HCT116 (cell line): ENCODE measurements around the gene DCTN3. TPM values are rescaled to one million over a fixed set of nuclear protein-coding genes. Genes with fewer than 3 reads are reported as not detected.

Source experiments
- ATAC-seq: fragments of 200-7000 bp; cut with Tn5 transposase; 2 replicates; pipeline ENCODE4 v1.9.1; 2020; ENCODE audit warnings: mild to moderate bottlenecking, moderate library complexity
- BruUV-seq: library from RNA; stranded (reverse); fragments of 400-500 nt; replicated peaks from 2 replicates; lab custom pipeline; 2021; lab: Mats Ljungman, UMichigan
- CTCF ChIA-PET: fragments of 300-600 bp; sonication (Branson Sonifier 250); formaldehyde crosslinking; loops from one replicate; lab custom pipeline; 2021; ENCODE audit warnings: antibody characterized with exemption; lab: Charles Lee
- POLR2A ChIA-PET: fragments of 300-600, 350-600 bp; sonication (Branson Sonifier 250); formaldehyde crosslinking; loops from one replicate; lab custom pipeline; 2021; ENCODE audit warnings: antibody characterized with exemption; lab: Charles Lee
- RAD21 ChIA-PET, 2 experiments: fragments of 300-600 bp; sonication (Branson Sonifier 250); formaldehyde crosslinking; loops; one replicate each; lab custom pipeline; 2023; ENCODE audit warnings: low total read pairs in 2 of 2; ENCODE audit not compliant: uncharacterized antibody in 2 of 2, unreplicated experiment in 2 of 2, low non-redundant PET in 1 of 2; lab: Charles Lee
- DNase-seq: peaks from one replicate; pipeline ENCODE4 v3.0.0-alpha.2; 2010; ENCODE audit warnings: low read depth, low spot score
- H2AFZ ChIP-seq: fragments of 200-600 bp; shearing (Covaris generic), sonication (generic); 2 replicates; pipeline ENCODE4 v1.6.1; 2017; ENCODE audit warnings: low read depth, mixed run types, mixed read lengths, antibody characterized with exemption, low read length; ENCODE audit not compliant: poor library complexity, severe bottlenecking
- H3K27ac ChIP-seq: 2 replicates; pipeline ENCODE4 v1.5.1; 2012; ENCODE audit warnings: low read depth, low read length
- H3K27me3 ChIP-seq: fragments of 200-600 bp; sonication (generic); 2 replicates; pipeline ENCODE4 v1.6.1; 2016; ENCODE audit warnings: mixed run types, low read length, mixed read lengths; ENCODE audit not compliant: insufficient read depth
- H3K36me3 ChIP-seq, 2 experiments: fragments of 200-500 bp in 1 of 2; fragments of 200-600 bp in 1 of 2; sonication (Bioruptor generic) in 1 of 2; sonication (generic) in 1 of 2; 2 replicates each; pipeline versions ENCODE4 v1.5.1 to v1.6.1; 2014 to 2016; ENCODE audit warnings: low read length in 2 of 2, inconsistent platforms in 1 of 2, mixed read lengths in 1 of 2, mixed run types in 1 of 2; ENCODE audit not compliant: insufficient read depth in 2 of 2, control insufficient read depth in 1 of 2
- H3K4me1 ChIP-seq, 2 experiments: fragments of 200-600 bp in 1 of 2; sonication (generic) in 1 of 2; 2 replicates each; pipeline versions ENCODE4 v1.5.1 to v1.6.1; 2012 to 2017; ENCODE audit warnings: low read length in 2 of 2, inconsistent platforms in 1 of 2, mild to moderate bottlenecking in 1 of 2, mixed read lengths in 1 of 2, mixed run types in 1 of 2, moderate library complexity in 1 of 2; ENCODE audit not compliant: insufficient read depth in 2 of 2, control insufficient read depth in 1 of 2
- H3K4me2 ChIP-seq: fragments of 200-600 bp; sonication (generic); 2 replicates; pipeline ENCODE4 v1.6.1; 2017; ENCODE audit warnings: mixed run types, low read length, mixed read lengths
- H3K4me3 ChIP-seq, 2 experiments: fragments of 200-600 bp in 1 of 2; sonication (generic) in 1 of 2; replicated peaks in 1 of 2; 2 replicates each; pipeline ENCODE4 v1.5.1; 2011 to 2016; ENCODE audit warnings: low read length in 2 of 2, control low read depth in 1 of 2, low read depth in 1 of 2, mild to moderate bottlenecking in 1 of 2, mixed read lengths in 1 of 2, mixed run types in 1 of 2
- H3K79me2 ChIP-seq: fragments of 200-600 bp; sonication (generic); 2 replicates; pipeline ENCODE4 v1.6.1; 2017; ENCODE audit warnings: mild to moderate bottlenecking, mixed run types, low read length, moderate library complexity, mixed read lengths; ENCODE audit not compliant: insufficient read depth
- H3K9ac ChIP-seq: fragments of 200-600 bp; sonication (generic); 2 replicates; pipeline ENCODE4 v1.6.1; 2016; ENCODE audit warnings: low read length, mixed read lengths
- H3K9me2 ChIP-seq: fragments of 200-600 bp; sonication (generic), shearing (Covaris generic); 2 replicates; pipeline ENCODE4 v1.6.1; 2017; ENCODE audit warnings: mixed run types, mild to moderate bottlenecking, moderate library complexity; ENCODE audit not compliant: insufficient read depth
- H3K9me3 ChIP-seq, 2 experiments: fragments of 200-500 bp in 1 of 2; fragments of 200-600 bp in 1 of 2; sonication (Bioruptor generic) in 1 of 2; sonication (generic) in 1 of 2; 2 replicates each; pipeline ENCODE4 v1.6.1; 2014 to 2017; ENCODE audit warnings: low read length in 2 of 2, mixed read lengths in 2 of 2, inconsistent platforms in 1 of 2, low read depth in 1 of 2, mild to moderate bottlenecking in 1 of 2, mixed run types in 1 of 2, moderate library complexity in 1 of 2; ENCODE audit not compliant: control insufficient read depth in 1 of 2, insufficient read depth in 1 of 2
- H4K20me1 ChIP-seq: fragments of 200-600 bp; sonication (generic), shearing (Covaris generic); 2 replicates; pipeline ENCODE4 v1.6.1; 2017; ENCODE audit warnings: mixed run types, mild to moderate bottlenecking, moderate library complexity; ENCODE audit not compliant: insufficient read depth
- EGR1 ChIP-seq: IDR thresholded peaks from 2 replicates; pipeline ENCODE4 v1.6.1; 2012; ENCODE audit warnings: low read depth
- ELF1 ChIP-seq: IDR thresholded peaks from 2 replicates; pipeline ENCODE4 v1.6.1; 2012; ENCODE audit warnings: low read depth, borderline replicate concordance
- EZH2phosphoT487 ChIP-seq: fragments of 200-600 bp; IDR thresholded peaks from 2 replicates; pipeline ENCODE4 v1.6.1; 2018; ENCODE audit warnings: antibody characterized with exemption, borderline replicate concordance
- JUND ChIP-seq: IDR thresholded peaks from 2 replicates; pipeline ENCODE4 v1.6.1; 2012
- POLR2AphosphoS5 ChIP-seq: IDR thresholded peaks from 2 replicates; pipeline ENCODE4 v1.6.1; 2011; ENCODE audit warnings: mild to moderate bottlenecking, low read depth, low read length, moderate library complexity
- RAD21 ChIP-seq: IDR thresholded peaks from 2 replicates; pipeline ENCODE4 v1.6.1; 2012; ENCODE audit warnings: low read depth, mild to moderate bottlenecking
- SP1 ChIP-seq: IDR thresholded peaks from 2 replicates; pipeline ENCODE4 v1.6.1; 2012; ENCODE audit warnings: low read depth
- YY1 ChIP-seq: IDR thresholded peaks from 2 replicates; pipeline ENCODE4 v1.6.1; 2011; ENCODE audit warnings: low read length, low read depth, moderate library complexity, mild to moderate bottlenecking; ENCODE audit not compliant: insufficient replicate concordance; ENCODE audit errors: extremely low read depth
- ZFX ChIP-seq: fragments of 450-650 bp; IDR thresholded peaks from 2 replicates; pipeline ENCODE4 v1.6.1; 2017
- ZNF274 ChIP-seq: fragments of 200-500 bp; sonication (Bioruptor generic); IDR thresholded peaks from 2 replicates; pipeline ENCODE4 v1.6.1; 2014; ENCODE audit warnings: mild to moderate bottlenecking, low read depth, low read length, inconsistent platforms
- intact Hi-C: fragments of 100-400 bp; cut with micrococcal nuclease; formaldehyde crosslinking; loops from 2 replicates; pipeline ENCODE4 v1.10.0; 2022
- total RNA-seq: library from RNA; stranded (reverse); gene quantifications from one replicate; pipeline ENCODE4 v1.2.1, GENCODE V29; 2021; ENCODE audit not compliant: unreplicated experiment
- TF ChIP-seq, protein P1 (sequence below): IDR thresholded peaks from 2 replicates; pipeline ENCODE4 v1.6.1; 2011; ENCODE audit warnings: mild to moderate bottlenecking, low read length, moderate library complexity; ENCODE audit not compliant: insufficient replicate concordance; ENCODE audit errors: extremely low read depth
- TF ChIP-seq, protein P2 (sequence below), 3 experiments: fragments of 200-600 bp in 1 of 3; sonication (generic) in 1 of 3; IDR thresholded peaks in 2 of 3; conservative IDR thresholded peaks in 1 of 3; 2 replicates each; pipeline ENCODE4 v1.5.1; 2012 to 2017; ENCODE audit warnings: low read depth in 2 of 3, low read length in 2 of 3, antibody characterized with exemption in 1 of 3, borderline replicate concordance in 1 of 3, control low read depth in 1 of 3, mild to moderate bottlenecking in 1 of 3, mixed read lengths in 1 of 3, mixed run types in 1 of 3, moderate library complexity in 1 of 3; ENCODE audit not compliant: insufficient read depth in 1 of 3

The DCTN3 gene
- total RNA-seq, 1 experiment from 2014 or later = 64.0 TPM

DNA sequence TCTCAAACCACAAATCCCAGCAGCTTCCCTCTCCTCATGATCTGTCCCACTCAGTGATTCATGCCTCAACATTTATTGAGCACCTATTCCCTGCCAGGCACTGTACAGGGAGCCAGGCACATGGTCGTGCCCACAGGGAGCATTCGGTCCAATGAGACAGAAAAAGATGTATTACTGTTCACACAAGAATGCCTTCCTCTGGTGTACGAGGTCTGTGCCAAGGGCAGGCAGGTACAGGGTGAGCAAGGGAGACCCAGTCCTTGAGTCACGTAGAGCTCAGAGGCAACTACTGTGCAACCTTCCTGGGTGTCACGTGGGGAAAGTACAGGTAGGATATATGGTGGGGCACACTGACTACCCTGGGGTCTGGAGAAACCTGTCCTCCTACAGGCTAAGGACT, 35.3 kb downstream of the DCTN3 start:
- no peak overlapping the region for H3K4me2 ChIP-seq
- intact Hi-C loops = no loop called here
- H3K79me2 ChIP-seq = no peaks in the 10 kb centered on the region
- no peak overlapping the region for H3K4me3 ChIP-seq
- no peaks in the 10 kb centered on the region for H4K20me1 ChIP-seq
- TF ChIP-seq YY1 = no peak
- TF ChIP-seq SP1 = no peak
- TF ChIP-seq, protein P1, sequence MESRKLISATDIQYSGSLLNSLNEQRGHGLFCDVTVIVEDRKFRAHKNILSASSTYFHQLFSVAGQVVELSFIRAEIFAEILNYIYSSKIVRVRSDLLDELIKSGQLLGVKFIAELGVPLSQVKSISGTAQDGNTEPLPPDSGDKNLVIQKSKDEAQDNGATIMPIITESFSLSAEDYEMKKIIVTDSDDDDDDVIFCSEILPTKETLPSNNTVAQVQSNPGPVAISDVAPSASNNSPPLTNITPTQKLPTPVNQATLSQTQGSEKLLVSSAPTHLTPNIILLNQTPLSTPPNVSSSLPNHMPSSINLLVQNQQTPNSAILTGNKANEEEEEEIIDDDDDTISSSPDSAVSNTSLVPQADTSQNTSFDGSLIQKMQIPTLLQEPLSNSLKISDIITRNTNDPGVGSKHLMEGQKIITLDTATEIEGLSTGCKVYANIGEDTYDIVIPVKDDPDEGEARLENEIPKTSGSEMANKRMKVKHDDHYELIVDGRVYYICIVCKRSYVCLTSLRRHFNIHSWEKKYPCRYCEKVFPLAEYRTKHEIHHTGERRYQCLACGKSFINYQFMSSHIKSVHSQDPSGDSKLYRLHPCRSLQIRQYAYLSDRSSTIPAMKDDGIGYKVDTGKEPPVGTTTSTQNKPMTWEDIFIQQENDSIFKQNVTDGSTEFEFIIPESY = no peak
- TF ChIP-seq RAD21 = no peak
- TF ChIP-seq POLR2AphosphoS5 = no peak
- no peak for TF ChIP-seq EGR1
- no peak for TF ChIP-seq ELF1
- BruUV-seq = no TSS peak
- H3K36me3 ChIP-seq = no peaks in the 10 kb centered on the region
- DNase-seq (no peak), ATAC-seq (no peak)
- ChIA-PET CTCF (no interaction called here), RAD21 (no interaction called here), POLR2A (no interaction called here)
- no peak overlapping the region for H2AFZ ChIP-seq
- no peaks in the 10 kb centered on the region for H3K4me1 ChIP-seq
- no peak overlapping the region for H3K27ac ChIP-seq
- peaks cover 13% of the 10 kb centered on the region; the same call in 1 of the 2 replicates for H3K27me3 ChIP-seq
- H3K9me3 ChIP-seq = no peaks in the 10 kb centered on the region
- H3K9ac ChIP-seq = no peak overlapping the region
- H3K9me2 ChIP-seq = no peaks in the 10 kb centered on the region

DNA sequence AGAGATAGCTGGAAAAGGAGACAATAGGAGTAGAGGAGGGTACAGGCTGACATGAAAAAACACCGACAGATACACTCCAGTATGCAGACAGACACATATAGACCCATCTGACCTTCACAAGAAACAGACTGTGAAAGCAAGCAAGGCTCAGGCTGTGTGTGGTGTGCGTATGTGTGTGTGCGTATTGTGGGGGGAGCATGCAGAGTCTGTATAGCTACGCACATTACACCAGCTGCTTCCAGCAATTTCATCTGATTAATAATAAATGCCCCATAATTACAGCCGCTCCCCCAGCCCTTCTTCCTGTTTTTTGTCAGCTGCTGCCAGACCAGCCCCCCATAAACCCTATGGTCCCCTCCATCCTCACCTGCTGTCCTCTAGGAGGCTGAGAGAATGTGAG, 37.5 kb downstream of the DCTN3 start:
- Histone ChIP-seq H2AFZ (no peak overlapping the region), H3K27ac (no peak overlapping the region), H3K4me3 (no peak overlapping the region), H3K4me1 (no peaks in the 10 kb centered on the region), H3K9me2 (no peaks in the 10 kb centered on the region), H3K4me2 (no peak overlapping the region), H3K9me3 (no peaks in the 10 kb centered on the region), H3K9ac (no peak overlapping the region), H3K79me2 (no peaks in the 10 kb centered on the region), H3K36me3 (no peaks in the 10 kb centered on the region), H3K27me3 (peaks cover 13% of the 10 kb centered on the region; the same call in 1 of the 2 replicates), H4K20me1 (no peaks in the 10 kb centered on the region)
- intact Hi-C loops = no loop called here
- ATAC-seq (no peak), DNase-seq (no peak)
- ChIA-PET CTCF (interaction anchor here (1.6 kb wide), 1 partner anchor 9 kb away, joined by 7 read pairs; no protein-coding TSS in a partner anchor), POLR2A (no interaction called here), RAD21 (interaction anchor here in 1 of 2 experiments (0.7 kb wide), 1 partner anchor 380 kb away, joined by 3 read pairs; no protein-coding TSS in a partner anchor)
- TF ChIP-seq SP1 (no peak), ZFX (no peak), EGR1 (no peak), ELF1 (no peak), ZNF274 (no peak), EZH2phosphoT487 (no peak), JUND (no peak)
- TF ChIP-seq, protein P2, sequence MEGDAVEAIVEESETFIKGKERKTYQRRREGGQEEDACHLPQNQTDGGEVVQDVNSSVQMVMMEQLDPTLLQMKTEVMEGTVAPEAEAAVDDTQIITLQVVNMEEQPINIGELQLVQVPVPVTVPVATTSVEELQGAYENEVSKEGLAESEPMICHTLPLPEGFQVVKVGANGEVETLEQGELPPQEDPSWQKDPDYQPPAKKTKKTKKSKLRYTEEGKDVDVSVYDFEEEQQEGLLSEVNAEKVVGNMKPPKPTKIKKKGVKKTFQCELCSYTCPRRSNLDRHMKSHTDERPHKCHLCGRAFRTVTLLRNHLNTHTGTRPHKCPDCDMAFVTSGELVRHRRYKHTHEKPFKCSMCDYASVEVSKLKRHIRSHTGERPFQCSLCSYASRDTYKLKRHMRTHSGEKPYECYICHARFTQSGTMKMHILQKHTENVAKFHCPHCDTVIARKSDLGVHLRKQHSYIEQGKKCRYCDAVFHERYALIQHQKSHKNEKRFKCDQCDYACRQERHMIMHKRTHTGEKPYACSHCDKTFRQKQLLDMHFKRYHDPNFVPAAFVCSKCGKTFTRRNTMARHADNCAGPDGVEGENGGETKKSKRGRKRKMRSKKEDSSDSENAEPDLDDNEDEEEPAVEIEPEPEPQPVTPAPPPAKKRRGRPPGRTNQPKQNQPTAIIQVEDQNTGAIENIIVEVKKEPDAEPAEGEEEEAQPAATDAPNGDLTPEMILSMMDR (IDR thresholded peaks at IDR 0.05 in 2 of 3, conservative IDR thresholded peaks at IDR 0.05 in 1 of 3; ENCODE audit: borderline replicate concordance in 1 of 3, insufficient read depth in 1 of 3, low read depth in 2 of 3, low read length in 2 of 3) = no peak
- BruUV-seq = no TSS peak
